HepG2 (cell line): Measurements from ENCODE around the gene NGEF. TPM values are rescaled to one million over a fixed set of nuclear protein-coding genes. Genes with fewer than 3 reads are reported as not detected.
A peak's percentile ranks its signal among the peaks of the same experiment; 100 is the strongest.

Source experiments
- ATAC-seq: fragments of 200-7000 bp; cut with Tn5 transposase; 3 replicates; pipeline ENCODE4 v1.9.1; 2020; ENCODE audit warnings: mild to moderate bottlenecking, moderate library complexity
- BruUV-seq: library from RNA; stranded (reverse); fragments of 400-500 nt; replicated peaks from 2 replicates; lab custom pipeline; 2021; lab: Mats Ljungman, UMichigan
- CTCF ChIA-PET: fragments of 300-600 bp; formaldehyde crosslinking; extraction: SDS; loops from one replicate; lab custom pipeline; 2021; ENCODE audit warnings: low total read pairs, inconsistent platforms, low intra/inter-chr PET ratio; lab: Yijun Ruan, JAX
- POLR2A ChIA-PET: fragments of 350-600 bp; sonication (Branson Sonifier 250); formaldehyde crosslinking; loops from one replicate; lab custom pipeline; 2020; ENCODE audit warnings: antibody characterized with exemption, inconsistent platforms; lab: Yijun Ruan, JAX
- DNase-seq: peaks from one replicate; pipeline ENCODE4 v3.0.0-alpha.2; 2015; ENCODE audit warnings: low spot score
- FAIRE-seq: peaks from 3 replicates; lab custom pipeline; 2011; peaks lifted over from hg19 to GRCh38; lab: Jason Lieb, UNC
- H2AFZ ChIP-seq: one replicate; pipeline ENCODE4 v1.6.1; 2011; ENCODE audit warnings: low read length, inconsistent platforms
- H3K27ac ChIP-seq: fragments of 300-600 bp; 3 replicates; pipeline ENCODE4 v1.8.0; 2011; ENCODE audit warnings: mixed run types, mild to moderate bottlenecking, mixed read lengths, low read length, inconsistent platforms; ENCODE audit not compliant: insufficient read depth; ENCODE audit errors: extremely low read length
- H3K27me3 ChIP-seq, 2 experiments: fragments of 200-600 bp in 1 of 2; 2 replicates in 1 of 2; 3 replicates in 1 of 2; pipeline versions ENCODE4 v1.6.0 to v1.8.0; 2011; ENCODE audit warnings: low read length in 2 of 2, mild to moderate bottlenecking in 2 of 2, moderate library complexity in 2 of 2, inconsistent platforms in 1 of 2; ENCODE audit not compliant: insufficient read depth in 2 of 2, control insufficient read depth in 1 of 2
- H3K36me3 ChIP-seq, 2 experiments: fragments of 200-600 bp in 1 of 2; replicated peaks in 1 of 2; 2 replicates in 1 of 2; 3 replicates in 1 of 2; pipeline versions ENCODE4 v1.5.1 to v1.8.0; 2011; ENCODE audit warnings: low read length in 2 of 2, inconsistent platforms in 1 of 2; ENCODE audit not compliant: insufficient read depth in 2 of 2, control insufficient read depth in 1 of 2
- H3K4me1 ChIP-seq: 2 replicates; pipeline ENCODE4 v1.5.1; 2012; ENCODE audit warnings: low read length, inconsistent platforms; ENCODE audit not compliant: insufficient read depth
- H3K4me2 ChIP-seq: 2 replicates; pipeline ENCODE4 v1.6.0; 2011; ENCODE audit warnings: low read depth, low read length, inconsistent platforms
- H3K4me3 ChIP-seq, 3 experiments: fragments of 200-600 bp in 1 of 3; sonication (generic), shearing (Covaris generic) in 1 of 3; replicated peaks in 1 of 3; 2 replicates each; pipeline ENCODE4 v1.5.1; 2011 to 2016; ENCODE audit warnings: low read length in 3 of 3, inconsistent platforms in 2 of 3, low read depth in 2 of 3, mild to moderate bottlenecking in 2 of 3, control low read depth in 1 of 3, mixed read lengths in 1 of 3; ENCODE audit not compliant: insufficient read depth in 1 of 3
- H3K79me2 ChIP-seq: one replicate; pipeline ENCODE4 v1.6.1; 2011; ENCODE audit warnings: low read length, inconsistent platforms; ENCODE audit not compliant: insufficient read depth
- H3K9ac ChIP-seq: 2 replicates; pipeline ENCODE4 v1.6.0; 2011; ENCODE audit warnings: mild to moderate bottlenecking, low read depth, low read length, inconsistent platforms; ENCODE audit not compliant: insufficient read depth
- H3K9me3 ChIP-seq: 2 replicates; pipeline ENCODE4 v1.5.1; 2012; ENCODE audit warnings: mild to moderate bottlenecking, low read length
- H4K20me1 ChIP-seq: 2 replicates; pipeline ENCODE4 v1.6.0; 2011; ENCODE audit warnings: inconsistent platforms, mild to moderate bottlenecking, low read length, moderate library complexity; ENCODE audit not compliant: insufficient read depth
- ASH2L ChIP-seq: fragments of 300-600, 200-600 bp; sonication (generic); IDR thresholded peaks from 2 replicates; pipeline ENCODE4 v1.7.0; 2017; ENCODE audit warnings: low read depth, mild to moderate bottlenecking, moderate library complexity, mixed read lengths, low read length; ENCODE audit not compliant: insufficient read length
- CEBPB ChIP-seq: IDR thresholded peaks from 2 replicates; pipeline ENCODE4 v1.6.1; 2011; ENCODE audit warnings: low read depth, low read length, improper control_type of control experiment, borderline replicate concordance
- HES4 ChIP-seq: sonication (generic); formaldehyde crosslinking; IDR thresholded peaks from 2 replicates; pipeline ENCODE4 v1.9.0; 2021; ENCODE audit warnings: mild to moderate bottlenecking, missing genetic modification reagents, borderline replicate concordance
- HOXD1 ChIP-seq: sonication (generic); formaldehyde crosslinking; IDR thresholded peaks from 2 replicates; pipeline ENCODE4 v1.5.0; 2020; ENCODE audit warnings: missing genetic modification reagents
- JUND ChIP-seq: sonication (generic); formaldehyde crosslinking; IDR thresholded peaks from 2 replicates; pipeline ENCODE4 v1.8.0; 2022; ENCODE audit warnings: mild to moderate bottlenecking, missing genetic modification reagents
- NBN ChIP-seq: fragments of 450-650 bp; conservative IDR thresholded peaks from 2 replicates; pipeline ENCODE4 v1.6.1; 2017
- NFE2 ChIP-seq: sonication (generic); formaldehyde crosslinking; IDR thresholded peaks from 2 replicates; pipeline ENCODE4 v1.4.0; 2020; ENCODE audit warnings: missing genetic modification reagents
- NFKB2 ChIP-seq: sonication (generic); formaldehyde crosslinking; IDR thresholded peaks from 2 replicates; pipeline ENCODE4 v1.4.0; 2020; ENCODE audit warnings: missing genetic modification reagents, borderline replicate concordance
- PLSCR1 ChIP-seq: sonication (generic); formaldehyde crosslinking; IDR thresholded peaks from 2 replicates; pipeline ENCODE4 v1.5.0; 2020; ENCODE audit warnings: missing genetic modification reagents, mild to moderate bottlenecking, borderline replicate concordance
- PRMT3 ChIP-seq: sonication (generic); formaldehyde crosslinking; IDR thresholded peaks from 2 replicates; pipeline ENCODE4 v1.8.1; 2022; ENCODE audit warnings: low read depth, mild to moderate bottlenecking, moderate library complexity, missing genetic modification reagents, borderline replicate concordance
- RFX1 ChIP-seq: fragments of 450-650 bp; IDR thresholded peaks from 2 replicates; pipeline ENCODE4 v1.6.1; 2017
- SMARCE1 ChIP-seq: fragments of 450-650 bp; IDR thresholded peaks from 2 replicates; pipeline ENCODE4 v1.6.1; 2017; ENCODE audit warnings: borderline replicate concordance
- SOX5 ChIP-seq: IDR thresholded peaks from 2 replicates; pipeline ENCODE4 v1.6.1; 2016; ENCODE audit warnings: borderline replicate concordance
- TFDP2 ChIP-seq: sonication (generic); formaldehyde crosslinking; IDR thresholded peaks from 2 replicates; pipeline ENCODE4 v1.4.0; 2020; ENCODE audit warnings: missing genetic modification reagents
- ZBTB38 ChIP-seq: sonication (generic); formaldehyde crosslinking; IDR thresholded peaks from 2 replicates; pipeline ENCODE4 v1.5.1; 2020; ENCODE audit warnings: mild to moderate bottlenecking, missing genetic modification reagents
- ZNF326 ChIP-seq: sonication (generic); formaldehyde crosslinking; IDR thresholded peaks from 2 replicates; pipeline ENCODE4 v1.4.0; 2020; ENCODE audit warnings: missing genetic modification reagents, borderline replicate concordance
- ZNF34 ChIP-seq: sonication (generic); formaldehyde crosslinking; IDR thresholded peaks from 2 replicates; pipeline ENCODE4 v1.4.0; 2020; ENCODE audit warnings: mild to moderate bottlenecking, missing genetic modification reagents, borderline replicate concordance
- ZNF780A ChIP-seq: sonication (generic); formaldehyde crosslinking; IDR thresholded peaks from 2 replicates; pipeline ENCODE4 v1.8.0; 2022; ENCODE audit warnings: mild to moderate bottlenecking, missing genetic modification reagents, moderate library complexity
- WGBS: methylation state at CpG from one replicate; pipeline ENCODE4 v1.1.6; 2017; ENCODE audit warnings: low lambda C conversion rate; 5-methylcytosine and 5-hydroxymethylcytosine counted together
- in situ Hi-C: cut with HindIII; loops from 2 replicates; pipeline ENCODE4 v1.10.0; 2017; ENCODE audit warnings: low pct_unique_long_range_greater_than_20kb; ENCODE audit not compliant: extremely low pct_ligation_motif_present
- intact Hi-C: fragments of 100-400 bp; cut with micrococcal nuclease; formaldehyde crosslinking; loops from one replicate; pipeline ENCODE4 v1.10.0; 2022; ENCODE audit not compliant: unreplicated experiment
- polyA plus RNA-seq, 8 experiments: library from polyadenylated mRNA; depleted of rRNA in 3 of 8; stranded (reverse) in 7 of 8; unstranded in 1 of 8; fragments of >200 nt; fragmentation: Illumina TruSeq in 4 of 8; extraction: Trizol in 4 of 8; gene quantifications; 2 replicates each; pipeline versions ENCODE4 v1.2.1 to v1.2.3, GENCODE V29; 2011 to 2016; ENCODE audit warnings: low read depth in 4 of 8, missing spikeins in 1 of 8, mixed read lengths in 1 of 8; ENCODE audit not compliant: insufficient read depth in 1 of 8
- total RNA-seq, 5 experiments: library from RNA; depleted of rRNA; stranded (reverse); fragments of >200 nt; fragmentation: Illumina TruSeq; extraction: Trizol; gene quantifications; 2 replicates each; pipeline ENCODE4 v1.2.3, GENCODE V29; 2016; ENCODE audit warnings: low read depth in 1 of 5

NGEF gene
- total and polyA plus RNA-seq, 2 of the 13 experiments (the other 11 are each of a cell fraction or from before 2014, with no cell fraction given), result 14.4 to 36.9 TPM

- Histone ChIP-seq H3K36me3 (no peaks in the 10 kb centered on the region), H3K4me1 (peaks cover 4% of the 10 kb centered on the region; the same call in 1 of the 2 replicates), H3K27me3 (peaks cover 7 to 38% of the 10 kb centered on the region in 2 experiments), H3K27ac (no peak overlapping the region), H3K9me3 (no peaks in the 10 kb centered on the region), H3K79me2 (no peaks in the 10 kb centered on the region), H3K9ac (no peak overlapping the region), H3K4me2 (no peak overlapping the region), H2AFZ (no peak overlapping the region), H4K20me1 (no peaks in the 10 kb centered on the region), H3K4me3 (no peak overlapping the region)
- POLR2A ChIA-PET, result no interaction called here
- CTCF ChIA-PET, result no interaction called here
- intact Hi-C loops (no loop called here), in situ Hi-C loops (no loop called here)
- TF ChIP-seq NFKB2 (CRISPR knock-in tag) (no peak), CEBPB (peak; percentile 54; the same call in 1 of the 2 replicates)
- DNase-seq (no peak), ATAC-seq (no peak), FAIRE-seq (no peak)
- BruUV-seq, result no TSS peak
- WGBS, result 21% methylated on average over 2 of the region's 2 CpGs
Measured at GRCh38 chr2:233037078-233037477, 24.0 kb upstream of the NGEF start.

GRCh38 chr2:233036162-233036838, 23.2 kb upstream of the NGEF start:
- H3K27me3 ChIP-seq, result peaks cover 10 to 40% of the 10 kb centered on the region in 2 experiments
- no TSS peak for BruUV-seq
- in situ Hi-C loops, result no loop called here
- no peaks in the 10 kb centered on the region for H3K9me3 ChIP-seq
- no peak overlapping the region for H2AFZ ChIP-seq
- no peak for FAIRE-seq
- CTCF ChIA-PET, result no interaction called here
- peaks cover 12% of the 10 kb centered on the region for H3K4me1 ChIP-seq
- no peak overlapping the region for H3K4me2 ChIP-seq
- WGBS, result 71% methylated on average over 12 of the region's 12 CpGs
- no peak overlapping the region for H3K9ac ChIP-seq
- H3K27ac ChIP-seq, result no peak overlapping the region
- no peaks in the 10 kb centered on the region for H3K79me2 ChIP-seq
- no peak for DNase-seq
- intact Hi-C loops, result no loop called here
- POLR2A ChIA-PET, result no interaction called here
- no peaks in the 10 kb centered on the region for H4K20me1 ChIP-seq
- no peaks in the 10 kb centered on the region for H3K36me3 ChIP-seq
- ATAC-seq, result no peak
- no peak overlapping the region for H3K4me3 ChIP-seq
- TF ChIP-seq ZBTB38 (CRISPR knock-in tag) (no peak), SMARCE1 (no peak), TFDP2 (CRISPR knock-in tag) (no peak), HOXD1 (no peak), RFX1 (no peak), ASH2L (no peak), HES4 (CRISPR knock-in tag) (0 out of 2 replicates have a peak, but pooled peaks have one; percentile 7), SOX5 (no peak), ZNF34 (CRISPR knock-in tag) (no peak), PLSCR1 (CRISPR knock-in tag) (no peak), PRMT3 (CRISPR knock-in tag) (no peak), NFE2 (CRISPR knock-in tag) (no peak), ZNF780A (no peak), NBN (0 out of 2 replicates have a peak, but pooled peaks have one; percentile 80), ZNF326 (CRISPR knock-in tag) (no peak), JUND (CRISPR knock-in tag) (no peak)
